HS-5 (cell line): Measurements from ENCODE around the gene NFIC.
"Not testable (repeated sequence)": the region's sequence is repeated elsewhere in the genome, so short reads cannot be mapped to it uniquely, and the experiment has no call there.

Source experiments
- DNase-seq: peaks from one replicate; pipeline ENCODE4 v3.0.0-alpha.2; 2012; ENCODE audit warnings: low read depth

Gene NFIC

DNA sequence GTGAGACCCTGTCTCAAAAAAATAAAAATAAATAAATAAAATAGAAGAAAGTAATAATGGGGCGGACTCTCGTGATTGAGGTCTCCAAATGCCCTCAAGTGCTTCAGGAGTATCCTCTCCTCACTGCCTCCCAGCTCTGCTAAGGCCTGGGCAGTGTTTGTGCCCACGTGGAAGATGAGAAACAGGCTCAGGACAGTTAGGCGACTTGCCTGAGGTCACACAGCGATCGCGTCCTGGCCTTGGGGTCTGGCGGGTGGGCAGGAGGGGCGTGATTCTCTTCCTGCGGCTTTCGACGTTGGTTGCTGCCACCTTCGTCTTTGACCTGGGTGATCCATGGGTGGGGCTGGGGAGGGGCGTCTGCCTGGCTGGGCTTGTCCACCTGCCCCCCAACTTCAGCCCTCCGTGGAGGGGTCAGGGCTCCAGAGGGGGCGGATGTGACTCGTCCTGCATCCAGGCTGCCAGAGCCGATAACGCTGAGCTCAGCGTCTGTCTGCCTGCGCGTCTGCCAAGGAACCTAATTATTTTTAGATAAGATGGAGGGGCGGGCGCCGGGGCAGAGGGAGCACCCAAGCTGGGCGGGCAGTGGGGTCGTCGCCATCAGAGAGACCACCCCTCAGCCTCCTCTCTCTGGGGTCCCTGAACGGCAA lies 56.9 kb downstream of the NFIC start:
- DNase-seq = no peak

DNA sequence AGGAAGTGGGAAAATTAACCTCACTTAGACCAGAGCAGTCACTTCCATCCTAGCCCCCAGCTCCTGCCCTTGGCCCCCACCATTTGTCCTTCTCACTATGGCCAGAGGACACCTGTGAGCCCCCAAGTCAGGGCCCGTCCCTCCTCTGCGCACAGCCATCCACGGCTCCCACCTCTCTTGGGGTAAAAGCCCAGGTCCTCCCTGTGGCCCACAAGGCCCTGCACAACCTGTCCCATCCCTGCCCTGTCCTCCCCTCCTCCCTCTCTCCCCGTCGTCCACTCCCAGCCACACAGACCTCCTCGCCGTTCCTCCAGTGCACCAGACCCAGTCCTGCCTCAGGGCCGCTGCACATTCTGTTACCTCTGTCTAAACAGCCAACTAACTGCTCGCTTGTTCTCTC lies 60.0 kb downstream of the NFIC start:
- DNase-seq = no peak

DNA sequence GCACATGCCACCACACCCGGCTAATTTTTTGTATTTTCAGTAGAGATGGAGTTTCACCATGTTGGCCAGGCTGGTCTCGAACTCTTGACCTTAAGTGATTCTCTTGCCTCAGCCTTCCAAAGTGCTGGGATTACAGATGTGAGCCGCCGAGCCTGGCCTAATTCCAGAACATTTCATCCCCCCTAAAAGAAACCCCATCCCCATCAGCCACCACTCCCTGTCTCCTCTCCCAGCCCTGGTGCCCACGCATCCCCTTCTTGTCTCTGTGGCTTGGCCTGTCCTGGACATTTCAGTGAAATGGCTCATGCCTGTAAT lies 63.9 kb downstream of the NFIC start:
- not testable (repeated sequence) for DNase-seq

DNA sequence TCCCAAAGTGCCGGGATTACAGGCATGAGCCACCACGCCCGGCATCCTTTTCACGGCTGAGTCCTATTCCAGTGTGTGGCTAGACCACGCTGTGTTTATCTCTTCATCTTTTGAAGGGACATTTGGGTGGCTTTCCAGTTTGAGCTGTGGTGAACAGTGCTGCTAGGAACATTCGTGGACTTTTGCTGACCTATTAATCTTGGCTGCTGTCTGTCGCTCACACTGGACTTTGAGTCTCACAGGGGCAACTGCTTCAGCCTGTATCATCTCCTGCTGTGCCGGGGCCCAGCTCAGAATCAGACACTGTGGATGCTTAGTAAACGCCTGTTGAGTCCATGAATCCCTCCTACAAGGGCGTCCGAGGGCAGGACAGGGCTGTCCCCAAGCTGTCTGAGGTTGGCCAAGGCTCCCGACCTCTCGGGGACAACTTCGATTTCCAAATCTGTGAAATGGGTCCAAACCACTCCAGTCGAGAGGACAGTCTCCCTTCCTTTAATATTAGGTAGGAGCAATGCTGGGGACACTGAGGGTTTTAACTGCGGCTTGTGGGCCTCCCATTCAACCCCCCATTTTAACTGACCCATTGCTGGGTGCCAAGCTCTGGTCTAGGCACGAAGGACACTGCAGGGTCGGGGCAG lies 65.5 kb downstream of the NFIC start:
- no peak for DNase-seq

DNA sequence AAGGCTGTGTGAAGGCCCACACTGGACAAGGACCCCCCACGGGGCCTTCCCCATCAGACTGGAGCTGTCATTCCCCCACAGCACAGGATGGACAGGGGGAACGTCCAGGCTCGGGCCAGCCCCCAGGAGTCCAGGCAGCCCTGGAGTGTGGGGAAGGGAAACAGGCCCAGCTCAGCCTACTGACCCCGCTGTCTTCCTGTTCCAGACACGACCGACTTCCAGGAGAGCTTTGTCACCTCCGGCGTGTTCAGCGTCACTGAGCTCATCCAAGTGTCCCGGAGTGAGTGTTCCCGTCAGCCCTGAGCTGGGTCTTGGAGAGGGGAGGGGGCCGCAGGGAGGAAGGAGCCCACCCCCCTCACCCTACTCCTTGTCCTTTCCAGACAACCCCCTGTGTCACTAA lies 66.9 kb downstream of the NFIC start:
- DNase-seq = no peak

DNA sequence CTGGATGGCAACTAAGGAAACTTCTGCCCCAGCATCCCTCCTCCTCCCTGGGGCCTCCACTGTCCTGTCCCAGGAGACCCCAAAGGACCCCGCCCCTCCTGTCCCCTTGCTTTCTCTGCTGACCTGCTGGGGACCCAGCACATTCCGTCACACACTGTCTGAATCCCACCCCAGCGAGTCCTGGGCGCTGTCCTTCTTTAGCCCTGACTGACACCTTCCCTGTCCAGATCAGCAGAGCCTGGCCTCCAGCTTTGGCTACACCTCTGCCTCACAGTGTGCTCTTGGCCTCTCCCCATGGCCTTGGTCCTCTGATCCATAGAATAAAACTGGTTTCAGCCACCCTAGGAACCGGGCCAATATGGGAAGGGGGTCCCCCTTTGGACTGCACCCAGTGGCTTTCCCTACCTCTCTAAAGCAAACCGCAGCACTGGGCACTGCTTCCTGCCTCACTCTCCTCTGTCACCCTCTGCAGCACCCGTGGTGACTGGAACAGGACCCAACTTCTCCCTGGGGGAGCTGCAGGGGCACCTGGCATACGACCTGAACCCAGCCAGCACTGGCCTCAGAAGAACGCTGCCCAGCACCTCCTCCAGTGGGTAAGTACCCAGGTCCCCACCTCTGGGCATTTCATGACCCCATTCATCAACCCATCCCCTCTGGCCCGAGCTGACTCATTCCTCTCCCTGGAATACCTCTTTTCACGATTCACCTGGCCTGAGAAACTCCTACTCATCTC lies 67.6 kb downstream of the NFIC start:
- DNase-seq = no peak

DNA sequence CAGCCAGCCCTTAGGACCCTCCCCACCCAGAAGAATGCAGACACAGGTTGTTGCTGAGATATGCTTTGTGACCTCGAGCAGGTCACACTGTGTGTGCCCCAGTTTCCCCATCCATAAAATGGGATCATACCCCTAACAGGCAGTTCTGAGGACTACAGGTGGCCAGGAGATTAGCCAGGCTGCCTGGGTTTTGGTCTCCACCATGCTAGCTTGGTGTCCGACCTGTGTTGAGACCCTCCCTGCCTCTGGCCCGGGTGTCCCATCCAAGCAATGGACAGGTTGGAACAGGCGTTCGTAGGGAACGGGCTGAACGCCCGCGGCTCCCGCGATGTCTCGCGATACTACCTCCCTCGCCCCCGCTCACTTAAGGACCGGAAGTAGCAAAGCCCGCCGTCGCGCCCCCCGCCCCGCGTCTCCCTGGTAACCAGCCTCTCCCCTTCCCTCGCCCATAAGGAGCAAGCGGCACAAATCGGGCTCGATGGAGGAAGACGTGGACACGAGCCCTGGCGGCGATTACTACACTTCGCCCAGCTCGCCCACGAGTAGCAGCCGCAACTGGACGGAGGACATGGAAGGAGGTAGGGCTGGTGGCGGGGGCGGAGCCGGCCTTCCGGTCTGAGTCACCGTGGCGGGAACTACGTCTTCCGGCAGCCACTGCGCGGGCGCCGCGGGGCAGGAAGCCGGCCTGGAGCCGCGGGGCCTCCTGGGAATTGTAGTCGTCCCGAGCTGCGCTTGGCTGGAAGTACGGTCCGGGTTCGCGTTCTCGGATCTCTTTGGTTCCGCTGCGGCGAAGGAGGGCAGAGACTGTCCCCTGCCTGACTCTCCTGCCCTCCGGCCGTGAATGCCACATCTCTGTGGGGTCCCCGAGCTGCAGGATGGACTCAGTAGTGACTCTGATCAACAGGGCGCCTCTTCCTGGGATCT lies 68.5 kb downstream of the NFIC start:
- DNase-seq = peak; percentile 60

DNA sequence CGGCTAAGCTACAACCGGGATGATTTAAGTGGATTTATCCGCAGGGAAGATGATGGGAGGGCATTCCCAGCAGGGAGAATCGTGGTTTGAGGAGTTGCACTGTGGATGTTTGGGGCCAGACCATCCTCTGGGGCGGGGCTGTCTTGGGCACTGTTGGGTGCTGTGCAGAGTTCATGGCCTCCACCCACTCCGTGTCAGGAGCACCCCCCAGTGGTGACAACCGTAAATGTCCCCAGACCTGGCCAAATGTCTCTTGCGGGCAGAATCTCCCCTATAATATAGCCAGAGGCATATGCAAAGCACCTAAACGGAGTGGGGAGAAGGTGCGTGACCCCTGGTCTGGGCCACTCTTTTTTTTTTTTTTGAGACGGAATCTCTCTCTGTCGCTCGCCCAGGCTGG lies 73.7 kb downstream of the NFIC start:
- no peak for DNase-seq

DNA sequence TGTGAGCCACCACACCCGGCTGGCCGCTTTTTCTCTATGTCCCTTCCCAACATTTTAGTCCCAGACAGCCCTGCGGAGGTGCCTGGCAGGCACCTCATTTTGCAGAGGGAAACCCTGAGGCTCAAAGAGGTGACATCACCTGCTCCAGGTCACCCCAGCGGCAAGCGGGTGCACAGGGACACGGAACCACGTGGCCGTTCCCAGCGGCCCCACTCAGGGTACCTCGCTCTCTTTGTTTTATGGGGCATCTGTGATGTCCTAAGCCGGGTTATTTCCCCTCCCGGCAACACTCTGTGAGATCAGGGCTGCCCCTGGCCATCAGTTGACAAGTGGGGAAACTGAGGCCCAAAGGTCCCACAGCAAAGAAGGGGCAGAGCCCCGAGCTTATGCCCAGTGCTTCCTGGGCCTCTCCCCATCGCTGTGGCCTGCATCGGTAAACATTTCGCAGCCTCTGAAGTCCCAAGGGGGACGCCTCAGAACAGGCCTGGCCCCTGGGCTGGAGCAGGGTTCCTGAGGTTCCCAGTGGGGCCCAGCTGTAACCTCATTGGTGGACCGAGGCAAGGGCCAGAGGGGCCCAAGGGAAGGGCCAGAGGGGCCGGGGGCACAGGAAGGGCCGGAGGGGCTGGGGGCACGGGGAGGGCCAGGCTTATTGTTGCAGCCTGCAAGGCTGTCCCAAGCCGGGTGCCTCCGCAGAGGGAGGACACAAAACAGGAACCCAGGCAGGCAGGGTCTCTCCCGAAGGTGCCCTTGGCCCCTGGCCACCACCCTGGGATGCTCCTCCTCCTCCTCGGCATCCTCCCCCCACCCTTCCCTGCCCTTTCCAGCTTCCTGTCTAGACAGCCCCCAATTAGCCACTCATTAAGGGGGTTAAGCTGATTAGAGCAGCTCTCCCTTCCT lies 75.0 kb downstream of the NFIC start:
- no peak for DNase-seq

DNA sequence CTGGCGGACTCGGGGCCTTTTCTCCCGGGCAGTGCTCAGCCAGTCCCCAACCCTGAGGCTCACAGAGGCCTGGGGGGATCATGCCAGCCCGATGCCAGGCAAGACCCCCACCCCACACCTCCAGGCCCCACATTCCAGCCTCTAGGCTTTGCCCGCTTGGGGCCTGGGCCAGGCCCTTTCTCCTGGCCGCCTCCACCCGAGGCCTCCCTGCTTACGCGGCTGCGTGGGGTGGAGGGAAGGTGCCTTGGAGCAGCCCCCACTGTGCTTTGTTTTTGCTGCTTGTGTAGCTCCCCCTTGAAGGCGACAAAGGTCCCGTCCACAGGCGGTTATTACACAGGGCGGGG lies 75.6 kb downstream of the NFIC start:
- no peak for DNase-seq

DNA sequence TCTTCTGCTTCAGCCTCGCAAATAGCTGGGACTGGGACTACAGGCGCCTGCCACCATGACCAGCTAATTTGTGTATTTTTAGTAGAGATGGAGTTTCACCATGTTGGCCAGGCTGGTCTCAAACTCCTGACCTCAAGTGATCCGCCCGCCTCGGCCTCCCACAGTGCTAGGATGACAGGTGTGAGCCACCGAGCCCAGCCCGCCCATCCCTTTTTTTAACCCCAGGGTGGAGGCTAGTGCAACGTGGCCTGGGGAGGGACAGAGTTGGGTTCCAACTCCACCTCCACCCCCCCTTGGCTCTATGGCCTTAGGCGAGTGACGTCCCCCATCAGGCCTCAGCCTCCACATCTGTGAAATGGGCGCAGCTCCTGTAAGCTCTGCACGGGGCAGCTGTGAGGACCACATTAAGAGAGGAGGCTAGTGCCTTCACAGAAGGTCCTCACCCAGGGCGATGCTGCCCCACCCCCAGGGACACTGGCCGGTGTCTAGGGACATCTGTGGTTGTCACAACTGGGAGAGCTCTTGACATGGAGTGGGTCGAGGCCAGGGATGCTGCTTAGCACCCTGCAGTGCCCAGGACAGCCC lies 76.2 kb downstream of the NFIC start:
- DNase-seq = no peak

DNA sequence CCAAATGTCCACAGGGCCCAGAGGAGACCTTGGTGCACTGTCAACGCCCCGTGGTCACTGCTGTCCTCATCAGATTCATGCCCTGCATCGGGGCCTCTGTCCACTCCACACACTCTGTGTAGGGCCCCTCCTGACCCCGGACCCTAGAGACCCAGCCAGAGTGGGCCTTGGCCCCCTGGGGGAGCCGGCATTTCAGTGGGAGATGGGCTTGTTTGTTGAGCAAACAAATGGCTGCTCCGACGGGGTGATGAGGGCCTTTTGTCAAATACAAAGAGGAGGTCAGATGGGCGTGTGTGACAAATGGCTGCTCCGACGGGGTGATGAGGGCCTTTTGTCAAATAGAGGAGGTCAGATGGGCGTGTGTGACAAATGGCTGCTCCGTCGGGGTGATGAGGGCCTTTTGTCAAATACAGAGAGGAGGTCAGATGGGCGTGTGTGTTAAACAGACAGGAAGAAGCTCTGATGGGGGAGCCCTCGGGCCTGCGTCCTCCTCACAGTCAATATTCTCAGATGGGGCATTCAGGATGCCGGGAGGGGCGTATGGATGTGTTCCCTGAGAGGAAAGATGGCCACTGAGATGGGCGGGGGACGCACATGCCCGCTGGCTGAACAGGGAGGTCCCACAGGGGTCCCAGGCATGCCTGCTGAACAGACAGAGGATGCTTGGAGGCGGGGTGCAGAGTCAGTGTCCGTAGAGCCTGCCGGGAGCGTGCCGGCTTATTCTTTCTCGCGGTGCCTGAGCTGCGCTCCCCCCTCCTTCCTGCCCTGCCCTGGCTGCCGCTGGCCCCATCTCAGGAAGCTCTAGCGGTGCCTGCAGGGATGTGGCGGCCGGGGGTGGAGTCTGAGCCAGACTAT lies 77.7 kb downstream of the NFIC start:
- no peak for DNase-seq

DNA sequence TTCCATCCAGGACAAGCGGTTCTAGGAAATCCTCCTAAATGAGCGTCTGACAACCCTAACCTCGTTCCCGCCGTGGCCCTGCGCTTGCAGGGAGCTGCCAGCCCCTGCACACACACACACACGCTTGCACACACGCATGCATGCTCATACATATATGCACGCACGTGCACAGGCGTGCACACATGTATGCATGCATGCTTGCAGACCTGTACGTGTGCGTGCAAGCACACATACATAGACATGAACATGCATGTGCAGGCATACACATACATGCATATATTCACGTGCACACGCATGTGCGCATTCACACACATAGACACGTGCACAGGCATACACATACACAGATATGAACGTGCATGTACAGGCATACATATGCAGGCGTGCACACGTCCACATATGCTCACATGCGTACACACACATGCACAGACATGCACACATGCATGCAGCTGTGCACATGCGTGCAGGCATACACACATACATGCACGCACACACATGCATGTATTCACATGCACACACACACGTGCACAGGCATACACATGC lies 78.4 kb downstream of the NFIC start:
- no peak for DNase-seq

DNA sequence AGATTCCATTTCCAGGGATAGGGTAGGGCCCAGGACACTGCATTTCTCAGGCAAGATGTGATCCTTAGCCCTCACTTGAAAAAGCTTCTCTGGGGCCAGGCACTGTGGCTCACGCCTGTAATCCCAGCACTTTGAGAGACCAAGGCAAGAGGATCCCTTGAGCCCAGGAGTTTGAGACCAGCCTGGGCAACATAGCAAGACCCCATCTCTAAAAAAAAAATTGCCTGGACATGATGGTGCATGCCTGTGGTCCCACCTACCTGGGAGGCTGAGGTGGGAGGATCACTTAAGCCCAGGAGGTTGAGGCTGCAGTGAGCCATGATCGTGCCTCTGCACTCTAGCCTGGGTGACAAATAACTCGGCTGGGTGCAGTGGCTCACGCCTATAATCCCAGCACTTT lies 80.3 kb downstream of the NFIC start:
- not testable (repeated sequence) for DNase-seq

DNA sequence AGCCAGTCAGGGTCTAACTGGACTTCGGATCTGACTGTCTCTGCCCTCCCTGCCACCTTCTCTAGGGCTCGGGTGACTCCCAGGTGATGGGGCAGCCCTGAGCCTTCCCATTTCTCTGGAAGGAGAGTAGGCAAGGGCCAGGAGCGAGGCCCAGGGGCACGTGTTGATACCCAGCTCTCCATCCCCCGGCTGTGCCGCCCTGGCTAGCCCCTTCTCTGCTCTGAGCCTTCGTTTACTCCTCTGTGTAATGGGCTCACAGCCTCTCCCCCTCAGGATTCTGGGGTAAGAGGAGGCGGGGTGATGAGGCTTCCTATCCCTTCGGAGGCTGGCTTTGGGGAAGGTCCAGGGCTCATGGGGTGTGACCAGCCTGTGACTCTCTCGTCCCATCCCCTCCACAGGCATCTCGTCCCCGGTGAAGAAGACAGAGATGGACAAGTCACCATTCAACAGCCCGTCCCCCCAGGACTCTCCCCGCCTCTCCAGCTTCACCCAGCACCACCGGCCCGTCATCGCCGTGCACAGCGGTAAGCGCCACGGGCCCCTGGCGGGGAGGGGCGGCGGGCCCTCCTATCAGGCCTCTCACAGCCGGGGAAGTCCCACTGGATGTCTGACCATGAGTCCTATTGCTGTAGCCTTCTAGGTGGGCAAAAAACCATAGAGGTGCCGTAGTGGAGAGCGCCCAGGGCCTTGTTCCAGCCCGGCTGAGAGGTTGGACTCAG lies 82.4 kb downstream of the NFIC start:
- no peak for DNase-seq

DNA sequence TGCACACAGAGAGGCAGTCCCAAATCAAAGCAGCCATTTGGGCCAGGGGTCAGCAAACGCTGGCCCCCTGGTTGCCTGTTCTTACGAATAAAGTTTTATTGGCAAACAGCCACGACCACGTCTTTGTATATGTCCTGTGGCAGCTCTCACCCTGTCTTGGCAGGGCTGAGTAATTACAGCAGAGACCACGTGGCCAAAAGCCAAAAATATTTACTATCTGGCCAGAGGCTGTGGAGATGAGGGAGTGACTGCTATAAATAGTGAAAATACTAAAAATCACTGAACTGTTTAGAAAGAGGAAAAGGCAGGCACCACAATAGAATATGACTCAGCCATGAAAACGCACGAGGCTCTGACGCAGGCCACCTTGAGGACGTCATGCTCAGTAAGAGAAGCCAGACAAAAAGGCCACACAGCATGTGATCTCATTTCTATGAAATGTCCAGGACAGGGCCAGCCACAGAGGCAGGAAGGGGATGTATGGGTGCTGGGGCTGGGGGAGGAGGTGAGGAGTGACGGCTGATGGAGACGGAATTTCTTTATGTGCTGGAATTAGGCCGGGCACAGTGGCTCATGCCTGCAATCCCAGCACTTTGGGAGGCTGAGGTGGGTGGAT lies 84.5 kb downstream of the NFIC start:
- DNase-seq = peak; percentile 99

DNA sequence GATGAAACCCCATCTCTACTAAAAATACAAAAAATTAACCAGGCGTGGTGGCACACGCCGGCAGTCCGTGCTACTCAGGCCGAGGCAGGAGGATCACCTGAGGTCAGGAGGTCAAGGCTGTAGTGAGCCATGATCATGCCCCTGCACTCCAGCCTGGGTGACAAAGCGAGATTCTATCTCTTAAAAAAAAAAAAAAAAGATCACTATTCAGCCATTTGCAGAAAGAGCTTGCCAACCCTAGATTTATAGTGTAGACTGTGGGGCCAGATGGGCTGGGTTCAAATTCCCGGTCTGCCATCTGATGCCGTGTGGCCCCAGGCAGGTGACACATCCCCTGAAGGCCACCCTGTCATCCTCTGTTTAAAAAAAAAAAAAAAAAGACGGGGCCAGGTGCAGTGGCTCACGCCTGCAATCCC lies 85.1 kb downstream of the NFIC start:
- DNase-seq = no peak

DNA sequence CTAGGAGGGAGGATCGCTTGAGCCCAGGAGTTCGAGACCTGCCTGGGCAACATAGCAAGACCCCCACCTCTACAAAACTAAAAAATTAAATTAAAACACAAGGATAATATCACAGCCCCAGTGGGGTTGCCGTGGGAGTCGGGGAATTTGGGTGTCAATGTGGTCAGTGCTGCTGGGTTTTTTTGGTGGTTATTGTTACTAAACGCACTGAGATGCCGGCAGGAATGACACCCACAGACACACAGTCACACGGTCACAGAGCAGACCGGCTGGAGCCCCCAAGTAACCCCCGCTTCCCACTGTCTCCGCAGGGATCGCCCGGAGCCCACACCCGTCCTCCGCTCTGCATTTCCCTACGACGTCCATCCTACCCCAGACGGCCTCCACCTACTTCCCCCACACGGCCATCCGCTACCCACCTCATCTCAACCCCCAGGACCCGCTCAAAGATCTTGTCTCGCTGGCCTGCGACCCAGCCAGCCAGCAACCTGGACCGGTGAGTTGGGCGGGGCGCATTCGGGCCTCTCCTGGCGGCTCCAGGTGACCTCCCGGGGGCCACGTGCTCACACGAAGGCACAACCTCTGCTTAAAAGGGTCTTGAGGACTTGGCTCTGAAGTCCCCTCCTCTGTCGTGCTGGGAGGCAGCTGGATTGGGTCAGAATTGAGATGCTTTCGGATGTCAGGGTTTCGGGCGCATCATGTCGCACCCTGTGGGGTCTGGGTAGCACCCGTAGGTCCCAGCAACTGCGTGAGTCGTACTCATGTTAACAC lies 86.0 kb downstream of the NFIC start:
- DNase-seq = no peak
